GM19452 (cell line): ENCODE results near the gene ART3.
A peak's percentile ranks its signal among the peaks of the same experiment; 100 is the strongest.

Source experiments
- ATAC-seq: cut with Tn5 transposase; IDR thresholded peaks from one replicate; pipeline ENCODE4 v1.9.1; 2021; ENCODE audit not compliant: unreplicated experiment

ART3 gene

DNA sequence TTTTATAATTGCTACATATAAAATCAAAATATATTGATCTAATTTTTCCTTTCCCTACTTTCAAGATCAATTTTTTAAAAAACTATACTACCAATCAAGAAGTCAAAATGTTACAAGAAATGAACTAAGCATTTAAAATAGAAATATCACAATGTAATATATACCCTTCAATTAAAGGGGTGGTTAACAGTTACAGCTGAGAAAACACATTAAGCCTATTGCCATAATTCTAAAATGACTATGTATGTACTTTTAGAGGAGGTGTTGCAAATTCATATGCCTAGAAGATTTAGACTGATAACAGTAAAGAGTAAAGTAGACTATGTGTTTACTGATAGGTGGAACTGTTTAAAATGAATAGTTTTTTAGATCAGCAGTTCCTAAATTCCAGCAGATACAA is 70.0 kb downstream of the ART3 start:
- no peak for ATAC-seq

DNA sequence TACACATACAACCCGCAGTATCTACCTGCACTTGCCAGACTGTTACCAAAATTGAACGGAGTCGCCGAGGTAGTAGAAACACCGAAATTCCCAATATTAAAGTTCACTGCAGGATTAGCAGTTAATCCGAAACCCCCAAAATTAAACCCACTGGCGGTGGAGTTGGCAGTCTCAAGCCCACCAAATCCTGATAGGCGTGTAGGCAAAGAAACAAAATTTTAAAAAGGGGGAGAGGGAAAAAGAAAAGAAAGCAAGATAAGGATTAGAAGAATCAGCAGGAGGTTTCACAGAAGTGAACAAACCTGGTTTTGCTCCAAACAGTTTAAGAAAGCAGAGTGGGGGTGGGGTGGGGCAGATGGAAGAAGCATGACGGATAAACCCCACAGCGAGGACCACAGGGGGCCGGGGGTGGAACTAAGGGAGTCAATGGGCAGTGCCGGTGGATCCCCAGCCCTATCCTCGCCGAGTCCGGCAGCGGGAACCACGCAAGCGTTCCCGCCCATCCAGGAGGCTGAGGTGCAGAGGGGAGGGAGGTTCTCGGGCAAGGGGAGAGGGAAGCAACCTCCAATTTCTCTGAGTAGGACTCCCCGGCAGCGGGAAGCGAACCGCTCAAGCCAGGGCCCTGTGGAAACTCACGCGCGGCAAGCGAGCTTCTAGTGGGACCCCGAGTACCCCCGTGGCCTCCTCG is 73.1 kb downstream of the ART3 start:
- peak; percentile 31 for ATAC-seq

DNA sequence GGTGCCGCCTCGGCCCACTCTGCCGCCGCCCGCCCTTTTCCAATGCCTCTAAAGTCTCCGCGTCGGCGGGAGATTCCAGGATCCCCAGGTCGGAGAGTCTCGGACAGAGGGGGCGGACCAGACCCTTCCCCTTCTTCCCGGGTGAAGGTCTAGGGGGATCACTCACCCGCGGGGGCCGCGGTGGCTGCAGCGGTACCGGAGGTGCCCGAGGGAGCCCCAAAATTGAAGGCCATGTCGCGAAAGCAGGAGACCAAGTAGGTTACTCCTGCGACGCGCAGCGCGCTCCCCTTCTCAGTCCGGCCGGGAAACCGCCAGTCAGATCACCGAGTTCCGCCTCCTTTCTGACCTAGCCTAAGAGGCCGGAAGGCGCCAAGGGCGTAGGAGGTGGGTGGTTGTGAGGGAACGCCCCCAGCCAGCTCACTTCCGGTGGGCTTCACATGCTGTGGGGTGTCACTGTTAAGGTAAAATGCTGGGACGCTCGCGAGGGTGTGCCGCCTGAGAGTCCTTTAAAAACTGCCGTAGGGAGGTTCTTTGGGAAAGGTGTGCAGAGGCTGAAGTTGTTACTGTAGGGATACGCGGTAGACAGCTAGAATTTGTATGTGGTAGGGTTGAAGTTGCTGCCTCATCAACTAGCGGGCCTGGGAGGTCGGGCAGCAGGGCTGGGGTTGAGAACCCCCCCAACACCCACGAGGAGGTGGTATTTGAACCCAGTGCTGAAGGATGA is 73.8 kb downstream of the ART3 start, which contains the start of gene NUP54:
NUP54 (minus strand) TSS at position 256 of the 724 bp plus-strand sequence; CDS start at position 233, 23 bp downstream.
- peak; percentile 99 for ATAC-seq

DNA sequence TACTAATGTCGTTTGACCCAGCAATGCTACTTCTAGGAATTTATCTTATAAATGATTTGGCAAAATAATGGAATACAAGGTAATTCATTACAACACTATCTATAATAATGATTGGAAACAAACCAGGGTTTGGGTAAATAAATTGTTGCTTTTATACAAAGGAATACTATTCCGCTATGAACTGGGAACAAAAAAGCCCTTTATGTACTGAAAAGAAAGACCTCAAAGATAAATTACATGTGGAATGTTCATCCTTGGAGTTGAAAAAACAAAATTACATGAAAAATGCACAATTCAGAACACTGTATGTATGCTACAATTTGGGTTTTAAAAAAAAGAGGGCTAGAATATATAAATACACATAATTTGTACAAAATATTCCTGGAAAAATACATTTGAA is 78.8 kb downstream of the ART3 start:
- ATAC-seq: no peak

DNA sequence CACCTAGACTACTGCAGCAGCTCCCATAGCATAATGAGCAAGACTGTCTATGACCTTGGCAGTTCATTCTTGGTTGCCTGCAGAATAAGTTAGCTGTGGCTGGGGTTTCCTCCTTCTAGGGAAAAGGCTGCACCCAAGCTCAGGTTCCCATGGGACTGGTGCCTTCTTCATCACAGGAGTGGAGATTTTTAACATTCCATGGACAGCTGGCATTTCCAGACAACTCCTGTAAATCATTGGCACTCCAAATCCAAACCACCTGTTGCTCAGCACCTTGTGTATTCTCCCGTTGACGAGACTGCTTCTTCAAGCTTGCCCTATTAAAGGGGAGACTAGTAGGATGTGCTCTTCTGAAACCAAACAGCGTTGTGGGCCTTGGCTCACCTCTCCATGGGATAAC is 81.5 kb downstream of the ART3 start:
- ATAC-seq: no peak

DNA sequence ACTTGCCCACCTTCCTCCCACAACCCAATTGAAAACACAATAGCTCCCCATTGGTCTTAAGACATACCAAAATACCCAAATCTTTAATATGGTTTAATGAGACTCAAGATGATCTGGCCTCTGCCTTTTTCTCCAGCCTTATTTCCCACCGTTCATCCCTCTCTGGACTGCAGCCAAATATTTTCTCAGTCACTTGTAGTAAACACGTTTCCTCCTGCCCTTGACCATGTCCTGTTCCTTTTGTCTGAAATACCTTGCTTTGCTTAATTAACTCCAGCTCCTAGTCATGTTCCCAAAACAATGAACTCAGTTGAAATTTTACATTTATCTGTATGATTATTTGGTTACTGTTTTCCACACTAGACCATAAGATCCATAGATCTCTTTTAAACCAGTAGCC is 82.1 kb downstream of the ART3 start:
- no peak for ATAC-seq

DNA sequence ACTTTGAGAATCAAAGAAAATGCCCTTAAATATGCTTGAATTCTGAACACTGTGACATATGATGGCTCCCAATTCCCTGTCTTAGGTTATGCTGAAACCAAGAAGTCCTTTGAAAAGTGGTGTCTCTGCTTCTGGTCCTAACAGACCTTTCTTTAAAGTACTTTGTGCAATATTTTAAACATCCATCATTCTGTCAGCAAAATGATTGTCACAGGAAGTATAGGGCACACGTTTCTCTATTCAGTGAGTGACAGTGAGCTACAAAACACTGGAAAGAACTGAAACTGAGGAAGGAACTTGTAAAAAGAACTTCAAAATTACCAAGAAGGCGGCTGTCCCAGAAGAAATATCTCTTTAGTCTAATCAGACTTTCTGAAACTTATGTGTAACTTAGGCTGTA is 85.8 kb downstream of the ART3 start:
- ATAC-seq: no peak
